Activated T-cell treated with anti-CD3 and anti-CD28 coated beads, Interleukin-2, amount 50 U/mL, for 24 hours (primary cell): ENCODE results near the gene CDH4.

Experiments used
- DNase-seq: peaks from one replicate; pipeline ENCODE4 v3.0.0-alpha.2; 2020
- H3K27ac Mint-ChIP-seq: 2 replicates; pipeline ENCODE4 v1.8.0; 2020; ENCODE audit warnings: mild to moderate bottlenecking, mixed read lengths
- H3K27me3 Mint-ChIP-seq: 2 replicates; pipeline ENCODE4 v1.8.0; 2020; ENCODE audit warnings: mixed read lengths
- H3K36me3 Mint-ChIP-seq: 2 replicates; pipeline ENCODE4 v1.8.0; 2020; ENCODE audit warnings: low read depth, mixed read lengths
- H3K4me1 Mint-ChIP-seq: 2 replicates; pipeline ENCODE4 v1.8.0; 2020; ENCODE audit warnings: low read depth, mixed read lengths
- H3K4me3 Mint-ChIP-seq: 2 replicates; pipeline ENCODE4 v1.8.0; 2020; ENCODE audit warnings: mild to moderate bottlenecking, moderate library complexity, mixed read lengths
- H3K9me3 Mint-ChIP-seq: 2 replicates; pipeline ENCODE4 v1.8.0; 2020; ENCODE audit warnings: mixed read lengths

CDH4 gene

GRCh38 chr20:61531553-61532345 lies 279.7 kb downstream of the CDH4 start:
- no peak for DNase-seq
- Mint-ChIP-seq H3K4me3 (no peak overlapping the region), H3K27ac (no peak overlapping the region), H3K36me3 (no peaks in the 10 kb centered on the region), H3K9me3 (no peaks in the 10 kb centered on the region), H3K4me1 (no peaks in the 10 kb centered on the region), H3K27me3 (no peaks in the 10 kb centered on the region)

- no peaks in the 10 kb centered on the region for H3K36me3 Mint-ChIP-seq
- H3K4me1 Mint-ChIP-seq = no peaks in the 10 kb centered on the region
- no peak overlapping the region for H3K4me3 Mint-ChIP-seq
- H3K9me3 Mint-ChIP-seq = no peaks in the 10 kb centered on the region
- no peak overlapping the region for H3K27ac Mint-ChIP-seq
- no peaks in the 10 kb centered on the region for H3K27me3 Mint-ChIP-seq
- DNase-seq = no peak
Measured at GRCh38 chr20:61532736-61533135, 280.7 kb downstream of the CDH4 start.

- no peaks in the 10 kb centered on the region for H3K36me3 Mint-ChIP-seq
- no peaks in the 10 kb centered on the region for H3K4me1 Mint-ChIP-seq
- no peaks in the 10 kb centered on the region for H3K27me3 Mint-ChIP-seq
- H3K27ac Mint-ChIP-seq = no peak overlapping the region
- DNase-seq = no peak
- no peaks in the 10 kb centered on the region for H3K9me3 Mint-ChIP-seq
- H3K4me3 Mint-ChIP-seq = no peak overlapping the region
Measured at GRCh38 chr20:61533231-61533631, 281.2 kb downstream of the CDH4 start.

- no peaks in the 10 kb centered on the region for H3K27me3 Mint-ChIP-seq
- H3K4me3 Mint-ChIP-seq = no peak overlapping the region
- no peaks in the 10 kb centered on the region for H3K4me1 Mint-ChIP-seq
- no peak overlapping the region for H3K27ac Mint-ChIP-seq
- no peaks in the 10 kb centered on the region for H3K9me3 Mint-ChIP-seq
- no peak for DNase-seq
- H3K36me3 Mint-ChIP-seq = no peaks in the 10 kb centered on the region
Measured at GRCh38 chr20:61534346-61534745, 282.3 kb downstream of the CDH4 start.

GRCh38 chr20:61535091-61535490 lies 283.0 kb downstream of the CDH4 start:
- no peak overlapping the region for H3K4me3 Mint-ChIP-seq
- H3K36me3 Mint-ChIP-seq = no peaks in the 10 kb centered on the region

GRCh38 chr20:61535536-61535935 lies 283.5 kb downstream of the CDH4 start:
- H3K4me3 Mint-ChIP-seq = no peak overlapping the region
- H3K9me3 Mint-ChIP-seq = no peaks in the 10 kb centered on the region
- no peaks in the 10 kb centered on the region for H3K4me1 Mint-ChIP-seq
- no peak for DNase-seq
- H3K27me3 Mint-ChIP-seq = no peaks in the 10 kb centered on the region
- H3K36me3 Mint-ChIP-seq = no peaks in the 10 kb centered on the region
- no peak overlapping the region for H3K27ac Mint-ChIP-seq

More at GRCh38 chr20:61535091-61535490, 283.0 kb downstream of the CDH4 start:
- H3K27me3 Mint-ChIP-seq = no peaks in the 10 kb centered on the region
- no peak for DNase-seq
- H3K9me3 Mint-ChIP-seq = no peaks in the 10 kb centered on the region
- H3K27ac Mint-ChIP-seq = no peak overlapping the region
- H3K4me1 Mint-ChIP-seq = no peaks in the 10 kb centered on the region

- no peaks in the 10 kb centered on the region for H3K36me3 Mint-ChIP-seq
- H3K27ac Mint-ChIP-seq = no peak overlapping the region
- no peaks in the 10 kb centered on the region for H3K9me3 Mint-ChIP-seq
- no peaks in the 10 kb centered on the region for H3K4me1 Mint-ChIP-seq
- no peaks in the 10 kb centered on the region for H3K27me3 Mint-ChIP-seq
- no peak overlapping the region for H3K4me3 Mint-ChIP-seq
- no peak for DNase-seq
Measured at GRCh38 chr20:61535956-61536355, 283.9 kb downstream of the CDH4 start.

GRCh38 chr20:61536671-61537070 lies 284.6 kb downstream of the CDH4 start:
- no peak overlapping the region for H3K27ac Mint-ChIP-seq
- no peaks in the 10 kb centered on the region for H3K9me3 Mint-ChIP-seq
- no peaks in the 10 kb centered on the region for H3K36me3 Mint-ChIP-seq
- no peaks in the 10 kb centered on the region for H3K4me1 Mint-ChIP-seq
- H3K27me3 Mint-ChIP-seq = no peaks in the 10 kb centered on the region
- no peak for DNase-seq
- no peak overlapping the region for H3K4me3 Mint-ChIP-seq

- Mint-ChIP-seq H3K36me3 (no peaks in the 10 kb centered on the region), H3K9me3 (no peaks in the 10 kb centered on the region), H3K27me3 (no peaks in the 10 kb centered on the region), H3K27ac (no peak overlapping the region), H3K4me3 (no peak overlapping the region), H3K4me1 (no peaks in the 10 kb centered on the region)
- no peak for DNase-seq
Measured at GRCh38 chr20:61537239-61538182, 285.4 kb downstream of the CDH4 start.

GRCh38 chr20:61538183-61538942 lies 286.3 kb downstream of the CDH4 start:
- Mint-ChIP-seq H3K4me3 (no peak overlapping the region), H3K36me3 (no peaks in the 10 kb centered on the region), H3K9me3 (no peaks in the 10 kb centered on the region), H3K4me1 (no peaks in the 10 kb centered on the region), H3K27me3 (no peaks in the 10 kb centered on the region), H3K27ac (no peak overlapping the region)
- DNase-seq = no peak

- no peak overlapping the region for H3K4me3 Mint-ChIP-seq
- H3K27me3 Mint-ChIP-seq = no peaks in the 10 kb centered on the region
- H3K9me3 Mint-ChIP-seq = no peaks in the 10 kb centered on the region
- no peak overlapping the region for H3K27ac Mint-ChIP-seq
- DNase-seq = no peak
- no peaks in the 10 kb centered on the region for H3K4me1 Mint-ChIP-seq
- H3K36me3 Mint-ChIP-seq = no peaks in the 10 kb centered on the region
Measured at GRCh38 chr20:61538943-61539265, 286.8 kb downstream of the CDH4 start.

GRCh38 chr20:61539706-61540360 lies 287.8 kb downstream of the CDH4 start:
- Mint-ChIP-seq H3K27ac (no peak overlapping the region), H3K27me3 (no peaks in the 10 kb centered on the region), H3K4me3 (no peak overlapping the region), H3K36me3 (no peaks in the 10 kb centered on the region), H3K9me3 (no peaks in the 10 kb centered on the region), H3K4me1 (no peaks in the 10 kb centered on the region)
- no peak for DNase-seq

- no peaks in the 10 kb centered on the region for H3K36me3 Mint-ChIP-seq
- H3K4me3 Mint-ChIP-seq = no peak overlapping the region
- no peak for DNase-seq
- H3K4me1 Mint-ChIP-seq = no peaks in the 10 kb centered on the region
- H3K9me3 Mint-ChIP-seq = no peaks in the 10 kb centered on the region
- H3K27me3 Mint-ChIP-seq = no peaks in the 10 kb centered on the region
- H3K27ac Mint-ChIP-seq = no peak overlapping the region
Measured at GRCh38 chr20:61541537-61541936, 289.5 kb downstream of the CDH4 start.

- H3K27ac Mint-ChIP-seq = no peak overlapping the region
- H3K4me3 Mint-ChIP-seq = no peak overlapping the region
- no peaks in the 10 kb centered on the region for H3K36me3 Mint-ChIP-seq
Measured at GRCh38 chr20:61543086-61543485, 291.0 kb downstream of the CDH4 start.

More at GRCh38 chr20:61543086-61543485, 291.0 kb downstream of the CDH4 start:
- Mint-ChIP-seq H3K9me3 (no peaks in the 10 kb centered on the region), H3K4me1 (no peaks in the 10 kb centered on the region), H3K27me3 (no peaks in the 10 kb centered on the region)
- no peak for DNase-seq
